ENCODE results near the gene AATK. TPM values are rescaled to one million over a fixed set of nuclear protein-coding genes. Genes with fewer than 3 reads are reported as not detected.
"Not testable (repeated sequence)": the region's sequence is repeated elsewhere in the genome, so short reads cannot be mapped to it uniquely, and the experiment has no call there.

Gene AATK
- total RNA-seq, 4 donors from 2014 or later: 23.9 to 190 (median 123) TPM

GRCh38 chr17:81148986-81149533 lies 17.0 kb downstream of the AATK start:
- no peak for DNase-seq
- no peak overlapping the region for H3K27ac ChIP-seq
- TF ChIP-seq CTCF (IDR thresholded peaks at IDR 0.05) (no peak), POLR2A (IDR thresholded peaks at IDR 0.05) (no peak)
- no peaks in the 10 kb centered on the region for H3K36me3 ChIP-seq
- no peaks in the 10 kb centered on the region for H3K4me1 ChIP-seq
- H3K27me3 ChIP-seq: no peaks in the 10 kb centered on the region
- H3K4me3 ChIP-seq: no peak overlapping the region
- no peaks in the 10 kb centered on the region for H3K9me3 ChIP-seq

- H3K27ac ChIP-seq: no peak overlapping the region
- TF ChIP-seq POLR2A (IDR thresholded peaks at IDR 0.05) (no peak), CTCF (IDR thresholded peaks at IDR 0.05) (no peak)
- no peaks in the 10 kb centered on the region for H3K36me3 ChIP-seq
- no peaks in the 10 kb centered on the region for H3K27me3 ChIP-seq
- H3K9me3 ChIP-seq: no peaks in the 10 kb centered on the region
- DNase-seq: no peak
- no peaks in the 10 kb centered on the region for H3K4me1 ChIP-seq
- no peak overlapping the region for H3K4me3 ChIP-seq
Observed at GRCh38 chr17:81148571-81148970, 17.4 kb downstream of the AATK start.

- no peak for DNase-seq
- TF ChIP-seq CTCF (IDR thresholded peaks at IDR 0.05): no peak
- no peak for TF ChIP-seq POLR2A (IDR thresholded peaks at IDR 0.05)
- Histone ChIP-seq H3K4me1 (peaks cover 0 to 5% (median 0%) of the 10 kb centered on the region in 4 donors), H3K36me3 (no peaks in the 10 kb centered on the region), H3K27me3 (no peaks in the 10 kb centered on the region), H3K9me3 (no peaks in the 10 kb centered on the region), H3K4me3 (no peak overlapping the region), H3K27ac (no peak overlapping the region)
Observed at GRCh38 chr17:81147701-81148100, 18.3 kb downstream of the AATK start.

- not testable (repeated sequence) for H3K27ac ChIP-seq, H3K36me3 ChIP-seq, DNase-seq, H3K4me3 ChIP-seq, H3K27me3 ChIP-seq, H3K9me3 ChIP-seq
- peaks cover 0 to 13% (median 0%) of the 10 kb centered on the region in 4 donors for H3K4me1 ChIP-seq
Observed at GRCh38 chr17:81146208-81146607, 19.8 kb downstream of the AATK start.

- no peak for DNase-seq
- Histone ChIP-seq H3K4me3 (no peak overlapping the region), H3K9me3 (no peaks in the 10 kb centered on the region), H3K4me1 (peaks cover 0 to 13% (median 0%) of the 10 kb centered on the region in 4 donors), H3K27me3 (no peaks in the 10 kb centered on the region), H3K27ac (no peak overlapping the region), H3K36me3 (no peaks in the 10 kb centered on the region)
- TF ChIP-seq POLR2A (IDR thresholded peaks at IDR 0.05): no peak
- no peak for TF ChIP-seq CTCF (IDR thresholded peaks at IDR 0.05)
Observed at GRCh38 chr17:81144423-81144781, 21.6 kb downstream of the AATK start.

- DNase-seq: no peak
- H3K27me3 ChIP-seq: no peaks in the 10 kb centered on the region
- no peak overlapping the region for H3K4me3 ChIP-seq
- no peaks in the 10 kb centered on the region for H3K9me3 ChIP-seq
- H3K27ac ChIP-seq: no peak overlapping the region
- TF ChIP-seq POLR2A (IDR thresholded peaks at IDR 0.05) (no peak), CTCF (IDR thresholded peaks at IDR 0.05) (no peak)
- H3K4me1 ChIP-seq: peaks cover 0 to 13% (median 0%) of the 10 kb centered on the region in 4 donors
- no peaks in the 10 kb centered on the region for H3K36me3 ChIP-seq
Observed at GRCh38 chr17:81143717-81144422, 22.2 kb downstream of the AATK start.
